Bronchial epithelial cell (primary cell): ENCODE measurements around the gene SCCPDH. TPM values are rescaled to one million over a fixed set of nuclear protein-coding genes. Genes with fewer than 3 reads are reported as not detected.

ENCODE experiments used
- DNase-seq: peaks from one replicate; pipeline ENCODE4 v3.0.0-alpha.2; 2010; ENCODE audit warnings: low read depth
- FAIRE-seq: peaks from 2 replicates; lab custom pipeline; 2011; peaks lifted over from hg19 to GRCh38; lab: Jason Lieb, UNC
- H3K27me3 ChIP-seq: 2 replicates; pipeline ENCODE4 v1.5.1; 2011; ENCODE audit warnings: low read length; ENCODE audit not compliant: control insufficient read depth, insufficient read depth
- H3K36me3 ChIP-seq: 2 replicates; pipeline ENCODE4 v1.5.1; 2011; ENCODE audit warnings: low read length; ENCODE audit not compliant: control insufficient read depth, insufficient read depth
- H3K4me3 ChIP-seq: 2 replicates; pipeline ENCODE4 v1.5.1; 2011; ENCODE audit warnings: mild to moderate bottlenecking, low read depth, low read length, control low read depth
- CTCF ChIP-seq: IDR thresholded peaks from 2 replicates; pipeline ENCODE4 v1.5.1; 2011; ENCODE audit warnings: mild to moderate bottlenecking, moderate library complexity, low read length, control low read depth, inconsistent platforms; ENCODE audit not compliant: insufficient read depth, severe bottlenecking
- total RNA-seq: library from RNA; depleted of rRNA; stranded (reverse); fragments of >200 nt; gene quantifications from 2 replicates; pipeline ENCODE4 v1.2.1, GENCODE V29; 2014

SCCPDH gene
- total RNA-seq, 1 donor from 2014 or later, result 3.7 TPM

- Histone ChIP-seq H3K36me3 (no peaks in the 10 kb centered on the region), H3K27me3 (no peaks in the 10 kb centered on the region), H3K4me3 (no peak overlapping the region)
- TF ChIP-seq CTCF, result no peak
- FAIRE-seq (no peak), DNase-seq (no peak)
Observed at GRCh38 chr1:246781212-246781611, 57.0 kb downstream of the SCCPDH start.

GRCh38 chr1:246782120-246782900 lies 58.1 kb downstream of the SCCPDH start:
- DNase-seq (peak; percentile 43), FAIRE-seq (no peak)
- Histone ChIP-seq H3K36me3 (no peaks in the 10 kb centered on the region), H3K27me3 (no peaks in the 10 kb centered on the region), H3K4me3 (no peak overlapping the region)
- TF ChIP-seq CTCF, result no peak

- Histone ChIP-seq H3K36me3 (no peaks in the 10 kb centered on the region), H3K4me3 (no peak overlapping the region), H3K27me3 (no peaks in the 10 kb centered on the region)
- DNase-seq, result no peak
- FAIRE-seq, result no peak
- TF ChIP-seq CTCF, result no peak
Observed at GRCh38 chr1:246784621-246785493, 60.6 kb downstream of the SCCPDH start.

GRCh38 chr1:246785494-246786111 lies 61.4 kb downstream of the SCCPDH start:
- Histone ChIP-seq H3K27me3 (no peaks in the 10 kb centered on the region), H3K36me3 (no peaks in the 10 kb centered on the region), H3K4me3 (no peak overlapping the region)
- DNase-seq, result no peak
- no peak for TF ChIP-seq CTCF
- peak; percentile 99 for FAIRE-seq

GRCh38 chr1:246786606-246787238 lies 62.5 kb downstream of the SCCPDH start:
- DNase-seq (no peak), FAIRE-seq (no peak)
- Histone ChIP-seq H3K4me3 (no peak overlapping the region), H3K36me3 (no peaks in the 10 kb centered on the region), H3K27me3 (no peaks in the 10 kb centered on the region)
- TF ChIP-seq CTCF, result no peak
